Nucleus accumbens (tissue), 56 donors: ENCODE measurements around the gene KLHL17.
"Not testable (repeated sequence)": the region's sequence is repeated elsewhere in the genome, so short reads cannot be mapped to it uniquely, and the experiment has no call there.

Source experiments
- DNase-seq, 56 donors: peaks; one replicate each; lab custom pipeline; 2025; lab: John Stamatoyannopoulos, UW

KLHL17 gene

GRCh38 chr1:976791-977190 lies 16.4 kb downstream of the KLHL17 start:
- not testable (repeated sequence) for DNase-seq

GRCh38 chr1:978069-978834 lies 17.9 kb downstream of the KLHL17 start:
- no peak for DNase-seq

GRCh38 chr1:978835-979743 lies 18.7 kb downstream of the KLHL17 start:
- no peak for DNase-seq

GRCh38 chr1:979744-980072 lies 19.3 kb downstream of the KLHL17 start:
- no peak for DNase-seq

GRCh38 chr1:980137-980571 lies 19.8 kb downstream of the KLHL17 start:
- DNase-seq = no peak

GRCh38 chr1:980602-981395 lies 20.4 kb downstream of the KLHL17 start:
- DNase-seq = no peak

GRCh38 chr1:981491-981954 lies 21.1 kb downstream of the KLHL17 start:
- DNase-seq = no peak

GRCh38 chr1:981955-982558 lies 21.7 kb downstream of the KLHL17 start, which contains the start of gene PERM1:
Gene PERM1, minus strand, starts transcription at chr1:982093. Its CDS starts 1,064 bp downstream, at chr1:981029.
- DNase-seq = no peak

- DNase-seq = no peak
These were observed 22.5 kb downstream of the KLHL17 start for GRCh38 chr1:982765-983436.

GRCh38 chr1:983798-984475 lies 23.6 kb downstream of the KLHL17 start:
- DNase-seq = peak in 28 of 56 donors; percentile 7 to 64 (median 26)

- no peak for DNase-seq
These were observed 24.1 kb downstream of the KLHL17 start for GRCh38 chr1:984476-984814.

GRCh38 chr1:985126-985525 lies 24.7 kb downstream of the KLHL17 start:
- DNase-seq = no peak

GRCh38 chr1:988061-988460 lies 27.7 kb downstream of the KLHL17 start:
- not testable (repeated sequence) for DNase-seq

GRCh38 chr1:991275-991674 lies 30.9 kb downstream of the KLHL17 start:
- DNase-seq = not testable (repeated sequence)

GRCh38 chr1:991895-992294 lies 31.5 kb downstream of the KLHL17 start:
- DNase-seq = no peak

GRCh38 chr1:992362-992761 lies 32.0 kb downstream of the KLHL17 start:
- no peak for DNase-seq

GRCh38 chr1:993379-993995 lies 33.1 kb downstream of the KLHL17 start:
- DNase-seq = no peak

- not testable (repeated sequence) for DNase-seq
These were observed 34.2 kb downstream of the KLHL17 start for GRCh38 chr1:994546-994945.
